GM19397 (cell line): ENCODE data around the gene MYO5A.

ENCODE experiments used
- ATAC-seq: cut with Tn5 transposase; IDR thresholded peaks from one replicate; pipeline ENCODE4 v1.9.1; 2021; ENCODE audit warnings: mild to moderate bottlenecking, moderate library complexity; ENCODE audit not compliant: unreplicated experiment

Gene MYO5A

GRCh38 chr15:52378746-52379394 lies 149.8 kb downstream of the MYO5A start:
- ATAC-seq: peak; percentile 39

GRCh38 chr15:52370010-52370409 lies 158.7 kb downstream of the MYO5A start:
- ATAC-seq: no peak

- no peak for ATAC-seq
Measured at GRCh38 chr15:52369455-52369854, 159.2 kb downstream of the MYO5A start.

GRCh38 chr15:52369030-52369429 lies 159.7 kb downstream of the MYO5A start:
- ATAC-seq: no peak

GRCh38 chr15:52368402-52368801 lies 160.3 kb downstream of the MYO5A start:
- ATAC-seq: no peak

GRCh38 chr15:52362497-52362896 lies 166.2 kb downstream of the MYO5A start:
- ATAC-seq: no peak

GRCh38 chr15:52361975-52362494 lies 166.6 kb downstream of the MYO5A start:
- ATAC-seq: no peak

GRCh38 chr15:52361494-52361893 lies 167.2 kb downstream of the MYO5A start:
- no peak for ATAC-seq

- ATAC-seq: no peak
Measured at GRCh38 chr15:52360229-52361203, 168.2 kb downstream of the MYO5A start.

- ATAC-seq: no peak
Measured at GRCh38 chr15:52359722-52360121, 169.0 kb downstream of the MYO5A start.

GRCh38 chr15:52357949-52358348 lies 170.7 kb downstream of the MYO5A start:
- no peak for ATAC-seq

- no peak for ATAC-seq
Measured at GRCh38 chr15:52352086-52352485, 176.6 kb downstream of the MYO5A start.

GRCh38 chr15:52351206-52351908 lies 177.3 kb downstream of the MYO5A start:
- no peak for ATAC-seq

GRCh38 chr15:52350423-52350822 lies 178.3 kb downstream of the MYO5A start:
- ATAC-seq: no peak

- ATAC-seq: no peak
Measured at GRCh38 chr15:52349052-52349700, 179.5 kb downstream of the MYO5A start.

GRCh38 chr15:52348056-52348745 lies 180.5 kb downstream of the MYO5A start:
- ATAC-seq: no peak

GRCh38 chr15:52344592-52344991 lies 184.1 kb downstream of the MYO5A start:
- no peak for ATAC-seq

GRCh38 chr15:52343831-52344230 lies 184.8 kb downstream of the MYO5A start:
- ATAC-seq: no peak

GRCh38 chr15:52340093-52340492 lies 188.6 kb downstream of the MYO5A start:
- ATAC-seq: no peak

GRCh38 chr15:52338891-52339290 lies 189.8 kb downstream of the MYO5A start:
- no peak for ATAC-seq
